Measurements from ENCODE around the gene MARCHF4.

DNA sequence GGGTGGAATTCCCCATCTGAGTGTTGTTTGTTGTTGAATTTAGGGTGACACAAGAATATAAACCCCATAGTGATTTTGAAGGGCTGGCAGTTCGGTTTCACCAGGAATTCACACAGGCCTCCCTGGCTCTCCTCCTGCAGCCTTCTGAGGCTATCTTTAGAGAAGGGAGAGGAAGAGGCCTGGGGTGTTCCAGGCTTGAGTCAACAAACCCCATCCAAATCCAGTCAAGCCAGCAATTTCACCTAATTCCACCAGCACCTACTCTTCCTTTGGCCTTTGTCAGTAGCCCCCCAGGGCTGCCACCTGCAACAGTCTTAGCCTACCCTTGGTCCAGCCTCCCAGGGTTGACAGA lies 32.0 kb downstream of the MARCHF4 start:
- TF ChIP-seq, protein P1, sequence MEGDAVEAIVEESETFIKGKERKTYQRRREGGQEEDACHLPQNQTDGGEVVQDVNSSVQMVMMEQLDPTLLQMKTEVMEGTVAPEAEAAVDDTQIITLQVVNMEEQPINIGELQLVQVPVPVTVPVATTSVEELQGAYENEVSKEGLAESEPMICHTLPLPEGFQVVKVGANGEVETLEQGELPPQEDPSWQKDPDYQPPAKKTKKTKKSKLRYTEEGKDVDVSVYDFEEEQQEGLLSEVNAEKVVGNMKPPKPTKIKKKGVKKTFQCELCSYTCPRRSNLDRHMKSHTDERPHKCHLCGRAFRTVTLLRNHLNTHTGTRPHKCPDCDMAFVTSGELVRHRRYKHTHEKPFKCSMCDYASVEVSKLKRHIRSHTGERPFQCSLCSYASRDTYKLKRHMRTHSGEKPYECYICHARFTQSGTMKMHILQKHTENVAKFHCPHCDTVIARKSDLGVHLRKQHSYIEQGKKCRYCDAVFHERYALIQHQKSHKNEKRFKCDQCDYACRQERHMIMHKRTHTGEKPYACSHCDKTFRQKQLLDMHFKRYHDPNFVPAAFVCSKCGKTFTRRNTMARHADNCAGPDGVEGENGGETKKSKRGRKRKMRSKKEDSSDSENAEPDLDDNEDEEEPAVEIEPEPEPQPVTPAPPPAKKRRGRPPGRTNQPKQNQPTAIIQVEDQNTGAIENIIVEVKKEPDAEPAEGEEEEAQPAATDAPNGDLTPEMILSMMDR (IDR thresholded peaks at IDR 0.05) = no peak
- no peak for TF ChIP-seq EP300 (IDR thresholded peaks at IDR 0.05)
